GM19328 (cell line): ENCODE data around the gene TBC1D16.

ENCODE experiments used
- ATAC-seq: cut with Tn5 transposase; IDR thresholded peaks from one replicate; pipeline ENCODE4 v1.9.1; 2021; ENCODE audit warnings: mild to moderate bottlenecking, moderate library complexity; ENCODE audit not compliant: unreplicated experiment

The TBC1D16 gene

GRCh38 chr17:79952901-79953300 lies 82.8 kb downstream of the TBC1D16 start:
- no peak for ATAC-seq

GRCh38 chr17:79952265-79952877 lies 83.3 kb downstream of the TBC1D16 start:
- no peak for ATAC-seq

- no peak for ATAC-seq
Measured at GRCh38 chr17:79951361-79952264, 84.1 kb downstream of the TBC1D16 start.

- ATAC-seq: no peak
Measured at GRCh38 chr17:79950751-79951150, 84.9 kb downstream of the TBC1D16 start.

GRCh38 chr17:79950306-79950705 lies 85.4 kb downstream of the TBC1D16 start:
- no peak for ATAC-seq

- ATAC-seq: no peak
Measured at GRCh38 chr17:79949656-79950209, 85.9 kb downstream of the TBC1D16 start.

- ATAC-seq: no peak
Measured at GRCh38 chr17:79948945-79949655, 86.6 kb downstream of the TBC1D16 start.

GRCh38 chr17:79948406-79948944 lies 87.2 kb downstream of the TBC1D16 start:
- no peak for ATAC-seq

GRCh38 chr17:79947351-79948031 lies 88.2 kb downstream of the TBC1D16 start:
- ATAC-seq: no peak

GRCh38 chr17:79946352-79947231 lies 89.1 kb downstream of the TBC1D16 start:
- ATAC-seq: no peak

GRCh38 chr17:79945591-79946255 lies 89.9 kb downstream of the TBC1D16 start:
- no peak for ATAC-seq

- no peak for ATAC-seq
Measured at GRCh38 chr17:79944821-79945391, 90.8 kb downstream of the TBC1D16 start.

GRCh38 chr17:79944251-79944812 lies 91.3 kb downstream of the TBC1D16 start:
- no peak for ATAC-seq

GRCh38 chr17:79943347-79944241 lies 92.1 kb downstream of the TBC1D16 start:
- ATAC-seq: no peak

- ATAC-seq: no peak
Measured at GRCh38 chr17:79942591-79943346, 92.9 kb downstream of the TBC1D16 start.

- no peak for ATAC-seq
Measured at GRCh38 chr17:79942011-79942405, 93.7 kb downstream of the TBC1D16 start.
